Measurements from ENCODE around the gene TSPYL2. TPM values are rescaled to one million over a fixed set of nuclear protein-coding genes. Genes with fewer than 3 reads are reported as not detected.

Gene TSPYL2
- total RNA-seq, 2 donors from 2014 or later, result 39.9 to 44.0 TPM

DNA sequence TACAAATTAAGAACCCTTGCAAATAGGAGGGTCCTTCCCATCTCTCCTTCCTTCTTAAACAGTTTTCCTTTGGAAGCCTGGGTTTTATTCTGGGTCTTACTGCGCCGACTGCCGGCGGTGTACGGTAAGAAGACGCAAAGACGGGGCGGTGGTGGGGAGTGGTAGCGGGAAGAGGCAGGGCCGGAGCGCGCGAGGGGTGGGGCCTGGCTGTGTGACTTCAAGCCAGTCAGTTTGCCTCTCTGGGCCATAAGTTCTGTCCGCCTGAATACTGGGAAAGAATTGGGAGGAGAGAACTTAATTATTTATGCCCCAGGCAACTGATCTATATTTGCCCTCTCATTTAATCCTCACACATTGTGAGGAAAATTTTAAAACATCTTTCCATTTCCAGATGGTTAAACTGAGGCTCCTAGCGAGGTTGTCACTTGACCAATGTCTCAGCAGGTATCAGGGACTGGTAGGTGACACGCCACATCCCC lies 11.0 kb downstream of the TSPYL2 start:
- peaks cover 0 to 3% of the 10 kb centered on the region in 2 donors for H3K4me1 ChIP-seq
- H3K4me3 ChIP-seq, result peak overlapping the region; percentile 53 to 63
- H3K9me3 ChIP-seq, result no peaks in the 10 kb centered on the region
- TF ChIP-seq, protein P1, sequence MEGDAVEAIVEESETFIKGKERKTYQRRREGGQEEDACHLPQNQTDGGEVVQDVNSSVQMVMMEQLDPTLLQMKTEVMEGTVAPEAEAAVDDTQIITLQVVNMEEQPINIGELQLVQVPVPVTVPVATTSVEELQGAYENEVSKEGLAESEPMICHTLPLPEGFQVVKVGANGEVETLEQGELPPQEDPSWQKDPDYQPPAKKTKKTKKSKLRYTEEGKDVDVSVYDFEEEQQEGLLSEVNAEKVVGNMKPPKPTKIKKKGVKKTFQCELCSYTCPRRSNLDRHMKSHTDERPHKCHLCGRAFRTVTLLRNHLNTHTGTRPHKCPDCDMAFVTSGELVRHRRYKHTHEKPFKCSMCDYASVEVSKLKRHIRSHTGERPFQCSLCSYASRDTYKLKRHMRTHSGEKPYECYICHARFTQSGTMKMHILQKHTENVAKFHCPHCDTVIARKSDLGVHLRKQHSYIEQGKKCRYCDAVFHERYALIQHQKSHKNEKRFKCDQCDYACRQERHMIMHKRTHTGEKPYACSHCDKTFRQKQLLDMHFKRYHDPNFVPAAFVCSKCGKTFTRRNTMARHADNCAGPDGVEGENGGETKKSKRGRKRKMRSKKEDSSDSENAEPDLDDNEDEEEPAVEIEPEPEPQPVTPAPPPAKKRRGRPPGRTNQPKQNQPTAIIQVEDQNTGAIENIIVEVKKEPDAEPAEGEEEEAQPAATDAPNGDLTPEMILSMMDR (IDR thresholded peaks at IDR 0.05), result peak in 1 of 2 donors; percentile 64
- H3K27me3 ChIP-seq, result no peaks in the 10 kb centered on the region
- peak overlapping the region; percentile 82 to 93 for H3K27ac ChIP-seq
- H3K36me3 ChIP-seq, result no peaks in the 10 kb centered on the region
- peak; percentile 83 for DNase-seq (ENCODE audit: low spot score)

DNA sequence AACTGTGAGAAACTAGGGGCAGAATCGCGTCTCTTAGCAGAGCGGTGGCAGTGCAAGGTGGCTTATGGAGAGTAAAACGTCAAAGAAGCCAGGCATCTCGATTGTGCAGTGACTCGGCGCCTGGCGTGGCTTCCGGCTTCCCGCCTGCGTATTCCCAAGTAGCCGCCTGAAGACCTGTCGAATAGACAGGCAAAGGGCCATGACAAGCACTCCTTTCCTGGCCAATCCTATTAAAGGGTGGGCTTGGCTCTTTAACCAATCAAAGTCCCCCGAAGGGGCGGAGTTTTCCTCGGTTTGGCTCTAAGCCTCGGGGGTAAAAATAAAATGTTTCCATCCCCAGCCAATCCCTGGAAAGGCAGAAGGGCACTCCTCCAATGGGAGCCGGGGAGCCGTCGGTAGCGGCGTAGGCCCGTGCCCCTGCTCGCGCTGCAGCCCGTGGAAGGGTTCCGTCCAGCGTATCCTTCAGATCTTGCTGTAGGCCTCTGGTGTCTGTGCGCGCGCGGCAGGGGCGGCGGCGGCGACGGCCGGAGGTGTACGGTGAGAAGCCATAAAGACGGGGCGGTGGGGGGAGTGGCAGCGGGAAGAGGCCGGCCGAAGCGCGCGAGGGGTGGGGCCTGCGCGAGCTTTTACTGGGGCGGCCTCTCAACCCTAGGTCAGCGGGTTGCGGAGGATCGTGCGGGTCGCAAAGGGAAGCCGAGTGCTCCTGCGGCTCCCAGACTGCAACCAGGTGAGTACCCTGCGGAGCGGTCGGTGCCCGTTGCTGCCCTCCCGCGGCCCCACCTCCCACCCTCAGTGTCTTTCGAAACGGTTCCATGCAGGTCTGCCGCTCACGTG lies 11.8 kb downstream of the TSPYL2 start, which contains the start of gene KANTR:
TSS of gene KANTR (plus strand) at position 395 of the 834 bp plus-strand sequence. CDS start 30,131 bp downstream, outside the sequence.
- Histone ChIP-seq H3K4me1 (no peaks in the 10 kb centered on the region), H3K9me3 (no peaks in the 10 kb centered on the region), H3K4me3 (peak within 1 kb of the TSS; percentile 53 to 63), H3K27me3 (no peaks in the 10 kb centered on the region), H3K27ac (peak within 1 kb of the TSS; percentile 82 to 93), H3K36me3 (no peaks in the 10 kb centered on the region)
- DNase-seq (ENCODE audit: low spot score), result peak; percentile 93
- TF ChIP-seq, protein P1 (IDR thresholded peaks at IDR 0.05), result no peak

DNA sequence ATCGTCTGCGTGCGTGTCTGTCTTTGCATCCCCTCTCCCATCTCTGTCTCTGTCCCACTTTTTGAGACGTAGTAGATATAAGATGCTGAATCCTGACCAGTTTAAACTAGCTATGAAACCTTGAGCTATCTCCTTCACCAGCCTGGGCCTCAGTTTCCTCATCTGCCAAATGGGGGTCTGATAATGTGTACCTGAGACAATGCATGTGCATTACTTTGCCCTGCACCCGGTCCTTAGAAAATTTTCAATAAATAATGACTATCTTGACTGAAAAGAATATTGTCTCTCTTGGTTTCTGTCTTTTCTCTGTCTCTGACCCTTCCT lies 12.4 kb downstream of the TSPYL2 start:
- DNase-seq (ENCODE audit: low spot score), result no peak
- no peaks in the 10 kb centered on the region for H3K4me1 ChIP-seq
- peak overlapping the region; percentile 82 to 93 for H3K27ac ChIP-seq

DNA sequence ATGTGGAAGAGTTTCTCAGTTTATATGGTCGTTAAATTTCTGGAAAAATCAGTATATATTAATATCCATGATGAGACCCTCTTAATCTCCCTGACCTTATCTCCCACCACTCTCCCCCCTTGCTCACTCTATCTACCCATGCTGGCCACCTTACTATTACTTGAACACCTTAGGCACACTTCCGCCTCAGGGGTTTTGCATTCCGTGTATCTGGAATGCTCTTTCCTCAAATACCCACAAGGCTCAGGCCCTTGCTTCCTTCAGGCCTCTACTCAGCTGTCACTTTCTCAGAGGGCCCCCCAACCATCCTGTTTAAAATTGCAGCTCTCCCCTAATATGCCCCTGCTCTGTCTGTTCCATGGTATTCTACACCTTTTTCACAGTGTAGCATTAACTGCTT lies 13.6 kb downstream of the TSPYL2 start:
- no peak overlapping the region for H3K27ac ChIP-seq
- no peaks in the 10 kb centered on the region for H3K36me3 ChIP-seq
- no peaks in the 10 kb centered on the region for H3K4me1 ChIP-seq
- no peak overlapping the region for H3K4me3 ChIP-seq
- TF ChIP-seq, protein P1 (IDR thresholded peaks at IDR 0.05), result no peak
- no peak for DNase-seq (ENCODE audit: low spot score)
- H3K27me3 ChIP-seq, result no peaks in the 10 kb centered on the region
- no peaks in the 10 kb centered on the region for H3K9me3 ChIP-seq

More for the DNA sequence above, 12.4 kb downstream of the TSPYL2 start:
- no peaks in the 10 kb centered on the region for H3K36me3 ChIP-seq
- no peaks in the 10 kb centered on the region for H3K27me3 ChIP-seq
- H3K9me3 ChIP-seq, result no peaks in the 10 kb centered on the region
- TF ChIP-seq, protein P1 (IDR thresholded peaks at IDR 0.05), result no peak
- peak overlapping the region; percentile 53 to 63 for H3K4me3 ChIP-seq

DNA sequence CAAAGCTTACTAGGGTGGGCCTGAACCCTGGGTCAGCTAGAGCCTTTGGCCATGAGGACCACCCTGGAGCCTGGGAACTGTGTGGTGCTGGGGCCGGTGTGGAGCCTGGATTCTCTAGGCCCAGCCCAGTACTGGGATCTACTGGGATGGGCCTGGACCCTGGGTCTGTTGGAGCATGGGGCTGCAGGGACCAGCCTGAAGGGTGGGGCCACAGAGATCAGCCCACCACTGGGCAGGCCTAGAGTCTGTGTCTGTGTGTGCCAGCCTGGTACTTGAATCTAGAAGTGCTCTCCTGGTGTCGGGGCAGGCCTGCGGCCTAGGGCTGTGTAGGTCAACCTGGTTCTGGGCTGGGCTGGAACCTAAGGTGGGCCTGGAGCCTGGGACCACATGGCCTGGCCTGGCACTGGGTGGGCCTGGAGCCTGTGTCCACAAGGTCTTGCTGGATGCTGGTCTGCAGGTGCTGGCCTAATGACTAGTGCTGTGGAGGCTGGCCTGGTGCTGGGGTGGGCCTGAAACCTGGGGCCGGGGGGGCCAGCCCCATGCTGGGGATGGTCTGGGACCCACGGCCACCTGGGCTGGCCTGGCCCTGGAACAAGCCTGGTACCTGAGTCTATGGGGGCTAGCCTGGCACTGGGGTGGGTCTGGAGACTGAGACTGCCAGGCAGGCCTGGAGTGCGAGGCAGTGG lies 32.8 kb downstream of the TSPYL2 start:
- Histone ChIP-seq H3K9me3 (no peaks in the 10 kb centered on the region), H3K36me3 (no peaks in the 10 kb centered on the region), H3K4me1 (no peaks in the 10 kb centered on the region), H3K4me3 (no peak overlapping the region), H3K27me3 (no peaks in the 10 kb centered on the region), H3K27ac (no peak overlapping the region)
- DNase-seq (ENCODE audit: low spot score), result no peak
- TF ChIP-seq, protein P1 (IDR thresholded peaks at IDR 0.05), result no peak
